CD4-positive, alpha-beta T cell (primary cell): ENCODE measurements around the gene ANLN. TPM values are rescaled to one million over a fixed set of nuclear protein-coding genes. Genes with fewer than 3 reads are reported as not detected.

Experiments used
- ATAC-seq: fragments of 200-7000 bp; cut with Tn5 transposase; one replicate; pipeline ENCODE4 v1.10.0; 2022; ENCODE audit warnings: mild to moderate bottlenecking; ENCODE audit not compliant: poor library complexity
- CTCF ChIA-PET: fragments of 350-600 bp; sonication (Branson Sonifier 250); formaldehyde crosslinking; loops from one replicate; lab custom pipeline; 2021; ENCODE audit warnings: antibody characterized with exemption, inconsistent platforms; lab: Charles Lee
- POLR2A ChIA-PET: fragments of 350-600 bp; sonication (Branson Sonifier 250); formaldehyde crosslinking; loops from one replicate; lab custom pipeline; 2021; ENCODE audit warnings: antibody characterized with exemption, inconsistent platforms; lab: Charles Lee
- DNase-seq, 14 experiments: peaks; one replicate each; pipeline ENCODE4 v3.0.0-alpha.2; 2013 to 2020; ENCODE audit warnings: mixed read lengths in 2 of 14
- H3K27ac ChIP-seq, 2 donors: one replicate each; pipeline versions ENCODE4 v1.5.1 to v1.7.0; 2013; ENCODE audit warnings: low read length in 2 of 2, low read depth in 1 of 2, mild to moderate bottlenecking in 1 of 2
- H3K27me3 ChIP-seq, 2 experiments: 1 replicate in 1 of 2; 2 replicates in 1 of 2; pipeline versions ENCODE4 v1.6.1 to v1.7.0; 2013; ENCODE audit warnings: low read length in 2 of 2, control low read depth in 1 of 2, mild to moderate bottlenecking in 1 of 2, moderate library complexity in 1 of 2; ENCODE audit not compliant: insufficient read depth in 2 of 2, control insufficient read depth in 1 of 2
- H3K36me3 ChIP-seq: one replicate; pipeline ENCODE4 v1.6.1; 2013; ENCODE audit warnings: low read length, control low read depth; ENCODE audit not compliant: insufficient read depth
- H3K4me1 ChIP-seq: one replicate; pipeline ENCODE4 v1.6.1; 2013; ENCODE audit warnings: low read length, control low read depth; ENCODE audit not compliant: insufficient read depth
- H3K4me3 ChIP-seq: one replicate; pipeline ENCODE4 v1.5.1; 2013; ENCODE audit warnings: mild to moderate bottlenecking, low read length, moderate library complexity
- H3K9me3 ChIP-seq, 2 experiments: 1 replicate in 1 of 2; 2 replicates in 1 of 2; pipeline versions ENCODE4 v1.6.1 to v1.7.0; 2013; ENCODE audit warnings: low read length in 2 of 2, mild to moderate bottlenecking in 2 of 2, control low read depth in 1 of 2, moderate library complexity in 1 of 2; ENCODE audit not compliant: control insufficient read depth in 1 of 2, insufficient read depth in 1 of 2
- H3K27ac Mint-ChIP-seq: one replicate; pipeline ENCODE4 v1.8.0; 2020; ENCODE audit warnings: mixed read lengths
- H3K27me3 Mint-ChIP-seq: one replicate; pipeline ENCODE4 v1.8.0; 2021; ENCODE audit warnings: mixed read lengths
- H3K36me3 Mint-ChIP-seq: one replicate; pipeline ENCODE4 v1.8.0; 2021; ENCODE audit warnings: low read depth, mixed read lengths
- H3K4me1 Mint-ChIP-seq: one replicate; pipeline ENCODE4 v1.8.0; 2021; ENCODE audit warnings: low read depth, mixed read lengths
- H3K4me3 Mint-ChIP-seq: one replicate; pipeline ENCODE4 v1.8.0; 2020; ENCODE audit warnings: mild to moderate bottlenecking, mixed read lengths
- H3K9me3 Mint-ChIP-seq: one replicate; pipeline ENCODE4 v1.8.0; 2020; ENCODE audit warnings: mixed read lengths
- intact Hi-C, 2 experiments: fragments of 100-400 bp; cut with DNase I in 1 of 2; cut with micrococcal nuclease in 1 of 2; formaldehyde crosslinking; loops; one replicate each; pipeline versions ENCODE4 v1.15.1 to v1.9.0; 2023 to 2025; cut with DNase I, micrococcal nuclease
- total RNA-seq, 174 experiments: library from RNA in 2 of 174; stranded (reverse) in 2 of 174; gene quantifications; one replicate each; pipeline ENCODE4 v1.2.3 and lab custom pipeline; 2021 to 2026
- TF ChIP-seq, protein P1 (sequence below): fragments of 200-600 bp; IDR thresholded peaks from one replicate; pipeline ENCODE4 v1.8.0; 2022; ENCODE audit warnings: antibody characterized with exemption, mild to moderate bottlenecking

ANLN gene
- total RNA-seq, 2 experiments from 2014 or later, result 0.33 to 1.1 TPM

- ATAC-seq, result no peak
- CTCF ChIA-PET, result interaction anchor here (1.3 kb wide), 1 partner anchor 19 kb away, joined by 3 read pairs; no protein-coding TSS in a partner anchor
- H3K9me3 ChIP-seq, result no peaks in the 10 kb centered on the region
- no peaks in the 10 kb centered on the region for H3K36me3 Mint-ChIP-seq
- DNase-seq, result no peak
- no peaks in the 10 kb centered on the region for H3K4me1 Mint-ChIP-seq
- H3K4me1 ChIP-seq, result no peaks in the 10 kb centered on the region
- H3K4me3 ChIP-seq, result no peak overlapping the region
- H3K27ac ChIP-seq, result no peak overlapping the region
- no peaks in the 10 kb centered on the region for H3K27me3 ChIP-seq
- POLR2A ChIA-PET, result no interaction called here
- TF ChIP-seq, protein P1, sequence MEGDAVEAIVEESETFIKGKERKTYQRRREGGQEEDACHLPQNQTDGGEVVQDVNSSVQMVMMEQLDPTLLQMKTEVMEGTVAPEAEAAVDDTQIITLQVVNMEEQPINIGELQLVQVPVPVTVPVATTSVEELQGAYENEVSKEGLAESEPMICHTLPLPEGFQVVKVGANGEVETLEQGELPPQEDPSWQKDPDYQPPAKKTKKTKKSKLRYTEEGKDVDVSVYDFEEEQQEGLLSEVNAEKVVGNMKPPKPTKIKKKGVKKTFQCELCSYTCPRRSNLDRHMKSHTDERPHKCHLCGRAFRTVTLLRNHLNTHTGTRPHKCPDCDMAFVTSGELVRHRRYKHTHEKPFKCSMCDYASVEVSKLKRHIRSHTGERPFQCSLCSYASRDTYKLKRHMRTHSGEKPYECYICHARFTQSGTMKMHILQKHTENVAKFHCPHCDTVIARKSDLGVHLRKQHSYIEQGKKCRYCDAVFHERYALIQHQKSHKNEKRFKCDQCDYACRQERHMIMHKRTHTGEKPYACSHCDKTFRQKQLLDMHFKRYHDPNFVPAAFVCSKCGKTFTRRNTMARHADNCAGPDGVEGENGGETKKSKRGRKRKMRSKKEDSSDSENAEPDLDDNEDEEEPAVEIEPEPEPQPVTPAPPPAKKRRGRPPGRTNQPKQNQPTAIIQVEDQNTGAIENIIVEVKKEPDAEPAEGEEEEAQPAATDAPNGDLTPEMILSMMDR, result no peak
- no peaks in the 10 kb centered on the region for H3K9me3 Mint-ChIP-seq
- H3K27ac Mint-ChIP-seq, result no peak overlapping the region
- no peaks in the 10 kb centered on the region for H3K36me3 ChIP-seq
- H3K4me3 Mint-ChIP-seq, result no peak overlapping the region
- intact Hi-C loops, result no loop called here
- H3K27me3 Mint-ChIP-seq, result no peaks in the 10 kb centered on the region
Measured at GRCh38 chr7:36348771-36349170, 40.9 kb upstream of the ANLN start.

DNA sequence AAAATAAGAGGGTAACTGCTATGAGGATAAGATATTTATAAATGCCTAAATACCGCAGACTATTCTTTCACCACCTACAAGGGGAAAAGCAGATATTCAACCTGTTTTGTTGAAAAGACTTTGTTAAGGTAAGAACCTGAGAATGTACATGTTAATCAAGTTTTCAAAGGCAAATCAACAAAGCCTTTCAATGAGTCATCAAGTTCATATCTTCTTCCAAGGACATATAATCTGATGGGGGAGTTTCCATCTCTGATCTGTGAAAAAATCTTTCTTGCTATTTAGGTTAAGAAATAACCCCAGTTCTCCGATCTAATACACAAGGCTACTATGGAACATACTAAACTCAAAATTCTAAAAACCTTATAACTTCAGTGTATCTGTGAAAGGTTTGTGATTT is 40.0 kb upstream of the ANLN start:
- Histone ChIP-seq H3K9me3 (no peaks in the 10 kb centered on the region), H3K27ac (no peak overlapping the region), H3K27me3 (no peaks in the 10 kb centered on the region), H3K4me1 (no peaks in the 10 kb centered on the region), H3K4me3 (no peak overlapping the region), H3K36me3 (no peaks in the 10 kb centered on the region)
- Mint-ChIP-seq H3K36me3 (no peaks in the 10 kb centered on the region), H3K4me3 (no peak overlapping the region), H3K27me3 (no peaks in the 10 kb centered on the region), H3K4me1 (no peaks in the 10 kb centered on the region), H3K9me3 (no peaks in the 10 kb centered on the region), H3K27ac (no peak overlapping the region)
- intact Hi-C loops, result no loop called here
- TF ChIP-seq, protein P1, result no peak
- DNase-seq, result no peak
- ChIA-PET CTCF (no interaction called here), POLR2A (no interaction called here)
- ATAC-seq, result no peak

DNA sequence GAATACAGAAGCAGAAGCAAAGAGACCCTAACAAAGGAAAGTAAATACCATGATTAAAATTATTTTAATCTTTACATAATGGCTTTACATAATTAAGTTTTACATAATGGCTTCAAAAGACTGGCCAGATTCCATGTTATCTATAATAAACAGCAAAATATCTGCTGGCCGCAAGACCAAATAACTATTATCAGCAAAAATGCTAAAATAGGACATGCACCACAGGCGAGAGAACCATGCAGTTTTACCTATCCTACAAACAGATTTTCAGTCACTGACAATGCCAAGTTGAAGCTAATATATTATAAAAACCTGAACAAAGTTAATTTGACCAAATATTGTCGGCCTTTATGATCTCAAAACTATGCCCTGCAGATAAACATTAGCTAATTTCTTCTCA is 34.2 kb upstream of the ANLN start:
- no peaks in the 10 kb centered on the region for H3K9me3 ChIP-seq
- H3K4me3 ChIP-seq, result no peak overlapping the region
- ATAC-seq (no peak), DNase-seq (no peak)
- POLR2A ChIA-PET, result no interaction called here
- no peaks in the 10 kb centered on the region for H3K27me3 ChIP-seq
- H3K4me1 Mint-ChIP-seq, result no peaks in the 10 kb centered on the region
- no peaks in the 10 kb centered on the region for H3K36me3 ChIP-seq
- no peaks in the 10 kb centered on the region for H3K27me3 Mint-ChIP-seq
- H3K4me3 Mint-ChIP-seq, result no peak overlapping the region
- intact Hi-C loops, result no loop called here
- no peaks in the 10 kb centered on the region for H3K36me3 Mint-ChIP-seq
- H3K27ac ChIP-seq, result no peak overlapping the region
- CTCF ChIA-PET, result interaction anchor here (2.3 kb wide), 1 partner anchor 11 kb away, joined by 6 read pairs; a partner anchor contains a TSS
- no peak overlapping the region for H3K27ac Mint-ChIP-seq
- TF ChIP-seq, protein P1, result no peak
- no peaks in the 10 kb centered on the region for H3K4me1 ChIP-seq
- no peaks in the 10 kb centered on the region for H3K9me3 Mint-ChIP-seq
